Right lobe of liver (tissue), 6 donors: ENCODE data around the gene LLCFC1. TPM values are rescaled to one million over a fixed set of nuclear protein-coding genes. Genes with fewer than 3 reads are reported as not detected.

Experiments
- ATAC-seq, 4 donors: fragments of 200-7000 bp; cut with Tn5 transposase; one replicate each; pipeline ENCODE4 v1.9.1; 2020; ENCODE audit warnings: mild to moderate bottlenecking in 4 of 4, moderate library complexity in 4 of 4
- DNase-seq, 3 donors: peaks; one replicate each; pipeline ENCODE4 v3.0.0-alpha.2; 2020
- H3K27ac ChIP-seq, 3 donors: fragments of 200-600 bp; one replicate each; pipeline ENCODE4 v1.8.0; 2022
- H3K27me3 ChIP-seq, 2 donors: fragments of 200-600 bp; one replicate each; pipeline ENCODE4 v1.8.0; 2022
- H3K36me3 ChIP-seq, 4 donors: fragments of 200-600 bp; sonication (generic) in 1 of 4; one replicate each; pipeline versions ENCODE4 v1.5.1 to v1.8.0; 2017 to 2022; ENCODE audit warnings: control low read depth in 1 of 4
- H3K4me1 ChIP-seq, 4 donors: fragments of 200-600 bp; sonication (generic) in 1 of 4; one replicate each; pipeline versions ENCODE4 v1.5.1 to v1.8.0; 2017 to 2022; ENCODE audit warnings: control low read depth in 1 of 4
- H3K4me3 ChIP-seq, 3 donors: fragments of 200-600 bp; one replicate each; pipeline ENCODE4 v1.8.0; 2022
- H3K9me3 ChIP-seq, 4 donors: fragments of 200-600 bp; sonication (generic) in 1 of 4; one replicate each; pipeline versions ENCODE4 v1.5.1 to v1.8.0; 2017 to 2022; ENCODE audit warnings: control low read depth in 1 of 4
- CTCF ChIP-seq, 4 donors: fragments of 200-600 bp in 3 of 4; fragments of 450-650 bp in 1 of 4; IDR thresholded peaks; one replicate each; pipeline versions ENCODE4 v1.5.1 to v1.8.0; 2016 to 2022; ENCODE audit warnings: antibody characterized with exemption in 4 of 4, mild to moderate bottlenecking in 2 of 4
- POLR2A ChIP-seq: fragments of 450-650 bp; IDR thresholded peaks from one replicate; pipeline ENCODE4 v1.6.1; 2017; ENCODE audit warnings: antibody characterized with exemption, mild to moderate bottlenecking
- WGBS: methylation state at CpG from one replicate; pipeline ENCODE4 v1.1.6; 2018; ENCODE audit warnings: low coverage, low lambda C conversion rate; ENCODE audit not compliant: insufficient coverage; ENCODE audit errors: missing lambda C conversion rate; 5-methylcytosine and 5-hydroxymethylcytosine counted together
- intact Hi-C, 2 donors: fragments of 100-400 bp; cut with DNase I; formaldehyde crosslinking; loops; one replicate each; pipeline versions ENCODE4 v1.11.2 to v1.14.1; 2022
- total RNA-seq, 6 experiments: library from RNA; depleted of rRNA in 2 of 6; stranded (reverse); fragments of >200 nt in 2 of 6; fragmentation: NEBNext Ultra II Directional in 3 of 6; extraction: Animal tissue kit (Norgen Biotek cat#: 25700) in 3 of 6; gene quantifications; one replicate each; pipeline versions ENCODE4 v1.1.0 to v1.2.4, GENCODE V29; 2016 to 2023
- donor health status: DM: no; HTN: yes; CAD: no.
- donor health status: DM: no; HTN: no; CAD: no.
- donor health status: DM: no; HTN: no; CAD: no.
- donor health status: DM: no; HTN: yes; CAD: no.
- donor health status: DM: no; HTN: yes; CAD: no.

Gene LLCFC1
- total RNA-seq, 6 experiments from 2014 or later = not detected

GRCh38 chr7:142943706-142944268 lies 4.5 kb downstream of the LLCFC1 start:
- WGBS = 40% methylated on average over 1 of the region's 7 CpGs
- DNase-seq (no peak), ATAC-seq (no peak)
- Histone ChIP-seq H3K9me3 (no peaks in the 10 kb centered on the region), H3K4me3 (no peak overlapping the region), H3K36me3 (no peaks in the 10 kb centered on the region), H3K4me1 (no peaks in the 10 kb centered on the region), H3K27ac (no peak overlapping the region), H3K27me3 (no peaks in the 10 kb centered on the region)
- no peak for TF ChIP-seq POLR2A
- no peak for TF ChIP-seq CTCF (IDR thresholded peaks at IDR 0.05)
- intact Hi-C loops = no loop called here

- Histone ChIP-seq H3K9me3 (no peaks in the 10 kb centered on the region), H3K36me3 (no peaks in the 10 kb centered on the region), H3K4me1 (no peaks in the 10 kb centered on the region), H3K27ac (no peak overlapping the region), H3K27me3 (no peaks in the 10 kb centered on the region), H3K4me3 (no peak overlapping the region)
- no peak for ATAC-seq
- TF ChIP-seq CTCF (IDR thresholded peaks at IDR 0.05) (no peak), POLR2A (no peak)
- intact Hi-C loops = no loop called here
- 24% methylated on average over 2 of the region's 3 CpGs for WGBS
- no peak for DNase-seq
Measured at GRCh38 chr7:142945001-142945400, 5.7 kb downstream of the LLCFC1 start.

- Histone ChIP-seq H3K4me1 (no peaks in the 10 kb centered on the region), H3K9me3 (no peaks in the 10 kb centered on the region), H3K27ac (no peak overlapping the region), H3K4me3 (no peak overlapping the region), H3K36me3 (no peaks in the 10 kb centered on the region), H3K27me3 (no peaks in the 10 kb centered on the region)
- intact Hi-C loops = no loop called here
- no peak for ATAC-seq
- DNase-seq = no peak
- 29% methylated on average over 1 of the region's 4 CpGs for WGBS
- TF ChIP-seq CTCF (IDR thresholded peaks at IDR 0.05) (no peak), POLR2A (no peak)
Measured at GRCh38 chr7:142948603-142949002, 9.3 kb downstream of the LLCFC1 start.

GRCh38 chr7:142950235-142950634 lies 11.0 kb downstream of the LLCFC1 start:
- H3K36me3 ChIP-seq = no peaks in the 10 kb centered on the region
- no peak for DNase-seq
- no peaks in the 10 kb centered on the region for H3K4me1 ChIP-seq
- no peak for ATAC-seq
- no peak overlapping the region for H3K27ac ChIP-seq
- intact Hi-C loops = no loop called here
- TF ChIP-seq CTCF (IDR thresholded peaks at IDR 0.05) (no peak), POLR2A (no peak)
- H3K9me3 ChIP-seq = no peaks in the 10 kb centered on the region
- no peak overlapping the region for H3K4me3 ChIP-seq
- H3K27me3 ChIP-seq = no peaks in the 10 kb centered on the region

- DNase-seq (no peak), ATAC-seq (no peak)
- Histone ChIP-seq H3K27ac (no peak overlapping the region), H3K27me3 (no peaks in the 10 kb centered on the region), H3K9me3 (no peaks in the 10 kb centered on the region), H3K36me3 (no peaks in the 10 kb centered on the region), H3K4me1 (no peaks in the 10 kb centered on the region), H3K4me3 (no peak overlapping the region)
- no peak for TF ChIP-seq CTCF (IDR thresholded peaks at IDR 0.05)
- no peak for TF ChIP-seq POLR2A
- intact Hi-C loops = no loop called here
Measured at GRCh38 chr7:142954680-142955268, 15.5 kb downstream of the LLCFC1 start.
